ENCODE measurements around the gene GPR132. TPM values are rescaled to one million over a fixed set of nuclear protein-coding genes. Genes with fewer than 3 reads are reported as not detected.
"Not testable (repeated sequence)": the region's sequence is repeated elsewhere in the genome, so short reads cannot be mapped to it uniquely, and the experiment has no call there.

GPR132 gene
- total RNA-seq, 1 donor from 2014 or later = 0.07 TPM

DNA sequence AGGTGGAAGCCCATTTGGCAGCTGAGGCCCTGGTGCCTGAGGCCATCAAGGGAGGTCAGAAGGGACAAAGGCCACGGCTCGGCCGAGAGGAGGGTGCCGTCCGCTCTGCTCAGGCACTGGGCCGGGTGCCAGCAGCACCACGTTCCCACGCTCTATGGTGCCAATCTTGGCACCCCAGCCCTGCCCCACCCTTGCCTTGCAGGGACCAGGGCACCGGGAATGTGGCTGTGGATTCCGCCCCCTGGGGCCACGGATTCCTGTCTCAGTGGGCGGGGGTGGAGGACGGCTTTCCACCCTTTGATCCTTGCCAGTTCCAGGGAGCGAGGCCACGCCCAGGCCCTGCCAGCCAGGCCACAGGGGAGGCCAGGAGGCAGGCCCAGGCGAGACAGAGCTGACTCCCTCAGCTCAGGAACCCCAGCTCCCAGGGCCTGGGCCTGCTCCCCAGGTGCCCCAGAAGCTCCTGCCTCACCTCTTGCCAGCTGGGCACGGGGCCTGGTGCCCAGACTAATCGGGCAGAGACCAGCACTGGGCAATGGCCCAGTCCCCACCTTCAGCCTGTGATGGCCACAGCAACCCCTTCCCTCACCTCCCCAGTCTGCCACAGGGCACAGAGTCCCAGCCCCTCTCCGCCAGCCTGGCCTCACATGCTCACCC is 26.4 kb upstream of the GPR132 start:
- DNase-seq (ENCODE audit: low read depth, low spot score) = no peak

DNA sequence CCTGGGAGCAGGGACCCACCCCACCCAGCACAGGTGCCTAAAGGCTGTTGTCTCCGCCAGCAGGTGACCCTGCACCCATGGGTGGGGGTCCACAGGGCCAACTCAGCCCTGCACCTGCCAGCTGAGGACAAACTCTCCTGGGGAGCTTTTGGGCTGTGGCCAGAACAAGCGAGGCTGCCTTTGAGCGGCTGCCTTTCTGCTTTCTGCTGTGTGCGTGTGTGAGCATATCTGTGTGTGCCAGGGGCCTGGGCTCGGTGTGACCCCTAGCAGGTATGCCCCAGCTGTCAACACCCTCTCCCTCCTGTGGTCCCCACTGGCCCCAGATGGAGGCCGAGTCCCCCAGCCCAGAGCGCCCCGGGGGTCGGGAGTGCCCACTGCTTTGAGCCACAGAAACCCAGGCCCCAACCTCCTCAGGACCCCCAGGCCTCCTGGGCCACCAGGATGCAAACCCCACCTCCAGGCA is 25.9 kb upstream of the GPR132 start:
- DNase-seq (ENCODE audit: low read depth, low spot score) = no peak

DNA sequence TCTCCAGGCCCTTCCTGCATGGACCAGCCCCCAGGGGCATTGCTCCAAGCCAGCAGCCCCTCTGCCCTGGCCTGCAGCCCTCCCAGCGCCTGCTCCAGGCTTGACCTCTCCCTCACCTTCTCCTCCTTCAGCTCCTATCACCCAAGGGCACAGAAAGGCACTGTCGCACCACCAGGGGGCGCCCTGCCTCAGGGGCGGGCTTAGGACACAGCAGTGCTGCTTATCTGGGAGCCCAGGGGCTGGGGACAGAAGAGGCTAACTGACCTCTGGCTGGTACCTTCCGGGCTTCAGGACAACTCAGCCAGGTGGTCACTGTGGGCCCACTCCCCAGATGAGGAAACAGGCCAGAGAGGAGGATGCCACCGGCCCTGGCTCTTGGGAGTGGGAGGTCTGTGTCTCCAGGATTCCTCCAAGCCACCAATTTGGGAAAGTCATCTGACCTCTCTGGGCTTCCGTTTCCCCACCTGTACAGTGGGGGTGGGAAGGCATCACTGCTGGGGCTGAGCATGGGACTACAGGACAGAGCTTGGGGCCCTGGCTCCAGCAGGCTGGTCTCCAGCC is 25.3 kb upstream of the GPR132 start:
- peak; percentile 48 for DNase-seq (ENCODE audit: low read depth, low spot score)

DNA sequence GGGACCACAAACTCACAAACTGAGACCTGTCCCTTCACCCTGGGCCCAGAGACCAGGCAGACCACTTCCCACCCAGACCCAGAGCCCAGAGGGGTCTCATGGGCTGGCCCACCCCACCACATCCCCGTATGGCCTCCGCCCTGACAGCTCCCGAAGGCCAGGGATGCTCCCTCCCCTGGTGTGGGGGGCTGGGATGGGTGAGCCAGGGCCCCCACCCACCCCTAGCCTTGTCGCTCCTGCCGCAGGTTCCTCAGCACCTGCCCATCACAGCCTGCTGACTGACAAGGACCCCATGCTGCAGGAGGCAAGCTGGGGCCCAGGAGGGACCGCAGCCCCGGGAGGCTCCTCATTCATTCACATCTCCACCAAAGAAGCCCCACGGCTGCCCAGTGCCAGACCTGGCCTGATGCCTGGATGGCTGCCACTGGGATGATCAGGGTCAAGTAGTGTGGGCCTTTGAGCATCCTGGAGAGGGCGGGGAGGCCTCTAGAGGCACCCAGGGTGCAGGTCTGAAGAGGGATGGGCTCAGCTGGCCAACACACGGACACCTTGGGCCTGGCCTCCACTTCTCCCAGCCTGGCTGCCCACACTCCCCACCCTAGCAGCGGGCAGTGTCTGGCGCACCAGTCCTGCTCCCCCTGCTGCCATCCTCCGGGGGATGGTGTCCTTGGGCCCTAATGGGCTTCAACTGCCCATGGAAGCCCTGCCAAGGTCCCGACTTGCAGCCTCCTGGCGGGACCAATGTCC is 24.7 kb upstream of the GPR132 start:
- DNase-seq (ENCODE audit: low read depth, low spot score) = no peak

DNA sequence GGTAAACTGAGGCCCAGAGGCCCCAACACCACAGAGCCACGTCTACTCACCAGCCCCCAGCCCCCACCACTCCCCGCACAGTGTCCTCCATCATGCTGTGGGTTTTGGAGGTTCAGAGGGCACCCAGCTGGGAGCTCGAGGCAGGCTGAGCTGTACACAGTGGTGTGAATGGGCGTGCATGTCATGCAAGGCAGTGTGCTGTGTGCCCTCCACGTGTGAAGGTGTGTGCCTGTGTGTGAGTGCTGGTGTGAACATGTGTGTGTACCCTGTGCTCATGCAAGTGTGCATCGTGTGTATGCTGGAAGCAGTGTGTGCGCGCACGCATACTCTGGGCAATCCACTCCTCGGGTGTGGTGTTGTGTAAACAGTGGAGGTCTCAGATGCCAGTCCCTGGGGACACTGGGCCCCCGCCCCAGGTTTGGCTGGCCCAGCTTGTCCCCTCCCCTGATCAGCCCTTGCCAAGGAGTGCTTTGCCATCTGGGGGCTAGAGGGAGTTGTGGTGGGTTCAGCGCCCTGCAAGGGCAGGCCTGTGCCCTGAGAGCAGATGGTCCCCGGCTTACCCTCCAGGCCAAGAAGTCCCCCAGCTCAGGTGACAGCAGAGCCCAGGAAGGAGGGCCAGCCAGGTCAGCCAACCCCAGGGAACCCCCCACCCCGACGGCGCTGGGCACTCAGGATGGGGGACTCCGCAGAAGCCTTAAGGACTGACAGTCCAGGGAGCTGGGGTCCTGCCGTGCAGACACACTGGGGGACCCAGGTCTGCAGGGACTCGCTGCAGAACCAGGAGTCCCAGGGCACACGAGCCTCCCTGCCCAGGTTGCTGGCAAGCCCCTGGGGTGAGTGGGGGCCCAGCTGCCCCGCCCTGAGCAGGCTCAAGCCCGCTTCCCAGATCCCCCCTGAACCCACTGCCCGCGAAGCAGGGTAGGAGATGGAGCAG is 23.8 kb upstream of the GPR132 start:
- DNase-seq (ENCODE audit: low read depth, low spot score) = no peak

DNA sequence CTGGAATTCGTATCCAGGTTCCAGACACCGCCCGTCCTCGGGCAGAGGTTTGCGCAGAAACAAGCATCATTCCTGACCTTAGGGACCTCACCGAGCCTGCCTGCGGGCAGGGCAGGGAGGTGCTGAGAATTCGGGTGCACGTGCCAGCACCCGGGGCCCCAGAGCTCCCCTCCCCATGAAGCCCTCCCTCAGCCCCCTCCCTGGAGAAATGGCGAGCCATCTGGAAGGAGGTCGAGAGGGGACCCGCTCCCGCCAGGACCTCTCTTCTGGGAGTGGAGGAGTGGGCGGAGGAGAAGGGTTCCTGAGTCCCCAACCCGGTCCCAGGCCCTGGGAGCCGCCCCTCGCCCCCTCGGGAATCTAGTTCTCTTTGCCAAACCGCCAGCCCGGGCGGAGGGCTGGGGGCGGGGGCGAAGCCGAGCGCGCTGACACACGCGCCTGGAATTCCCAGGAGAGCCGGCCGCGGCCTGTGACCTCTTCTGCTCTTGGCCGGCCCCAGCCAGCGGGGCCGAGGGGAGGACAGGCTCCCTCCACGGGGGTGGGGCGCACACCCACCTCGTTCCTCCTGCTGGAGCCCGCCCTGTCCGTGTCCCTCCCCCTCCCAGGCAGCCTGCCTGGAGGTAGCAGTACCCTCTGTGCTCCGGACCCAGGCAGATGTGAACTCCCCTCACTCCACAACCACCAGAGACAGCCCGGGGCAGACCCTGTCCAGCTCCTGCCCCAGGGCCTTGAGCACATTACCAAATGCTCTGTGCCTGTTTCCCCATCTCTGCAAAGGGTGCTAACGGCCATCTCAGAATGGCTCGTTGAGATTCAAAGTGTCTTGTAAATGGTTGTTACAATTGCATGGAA is 23.0 kb upstream of the GPR132 start:
- no peak for DNase-seq (ENCODE audit: low read depth, low spot score)

DNA sequence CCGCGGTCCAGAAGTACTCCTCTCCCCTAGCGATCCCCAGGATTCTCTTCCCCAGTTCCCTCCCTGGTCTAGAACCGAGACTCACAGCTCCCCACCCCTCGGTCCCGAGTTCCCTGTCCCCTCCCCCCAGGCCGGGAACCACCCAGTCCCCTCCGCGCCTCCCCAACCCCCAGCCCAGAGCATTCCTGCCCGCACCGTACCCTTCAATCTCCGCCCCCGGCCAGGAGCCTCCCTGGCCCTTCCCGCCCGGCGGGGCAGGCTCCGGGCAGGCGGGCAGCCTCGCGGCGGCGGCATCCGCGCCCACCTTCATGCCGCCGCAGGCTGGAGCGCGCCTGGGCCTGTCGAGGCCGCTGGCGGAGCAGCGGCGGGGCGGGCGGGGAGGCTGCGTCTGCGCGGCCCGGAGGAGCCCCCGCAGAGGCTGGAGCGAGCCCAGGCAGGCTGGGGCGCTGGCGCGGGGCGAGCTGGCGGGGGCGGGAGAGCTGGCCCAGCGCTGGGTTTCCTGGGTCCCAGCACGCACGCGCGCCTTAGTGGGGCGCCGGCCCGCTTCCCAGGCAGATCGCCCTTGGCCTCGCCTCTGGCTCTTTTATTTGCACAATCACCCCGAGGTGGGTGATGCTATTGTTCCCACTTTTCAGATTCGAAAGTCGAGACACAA is 22.2 kb upstream of the GPR132 start:
- no peak for DNase-seq (ENCODE audit: low read depth, low spot score)

DNA sequence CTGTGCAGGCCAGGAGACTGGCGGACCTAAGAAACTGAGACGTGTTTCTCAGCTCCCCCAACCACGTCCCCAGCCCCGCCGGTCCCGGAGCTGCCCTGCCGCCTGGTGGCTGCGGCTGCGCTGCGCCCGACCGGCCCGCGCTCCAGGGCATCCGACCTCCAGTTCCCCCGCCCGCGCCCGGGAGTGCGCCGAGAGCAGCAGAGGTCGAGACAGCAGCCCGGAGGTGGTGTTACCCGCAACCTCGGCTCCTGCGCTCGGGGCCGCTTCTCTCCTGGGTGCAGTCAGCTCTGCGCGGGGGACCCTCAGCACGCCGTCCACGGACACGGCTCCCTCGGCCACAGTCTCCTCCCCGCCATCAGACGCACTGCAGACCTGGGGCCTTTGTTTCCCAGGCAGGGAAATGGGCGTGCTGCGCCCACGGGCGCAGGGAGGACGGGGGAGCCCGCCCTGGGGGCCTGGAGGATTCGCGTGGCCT is 21.6 kb upstream of the GPR132 start:
- no peak for DNase-seq (ENCODE audit: low read depth, low spot score)

DNA sequence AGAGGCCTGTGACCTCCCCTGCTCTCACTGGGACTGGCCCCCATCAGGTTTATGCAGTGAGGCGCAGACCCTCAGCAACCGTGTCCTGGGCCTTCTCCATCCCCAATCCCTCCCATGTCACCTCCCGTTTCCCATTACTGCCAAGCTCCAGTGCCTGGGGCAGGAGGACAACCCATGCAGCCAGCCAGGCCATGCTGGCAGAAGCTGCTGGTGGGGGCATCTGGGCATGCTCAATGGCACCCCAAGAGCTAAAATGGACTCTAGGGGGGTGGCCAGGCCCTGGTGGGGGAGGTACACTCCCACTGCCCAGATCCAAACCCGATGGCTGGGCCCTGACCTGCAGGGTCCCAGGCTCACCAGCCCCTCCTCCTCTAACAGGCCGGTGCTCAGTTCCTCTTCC is 20.5 kb upstream of the GPR132 start:
- DNase-seq (ENCODE audit: low read depth, low spot score) = no peak

DNA sequence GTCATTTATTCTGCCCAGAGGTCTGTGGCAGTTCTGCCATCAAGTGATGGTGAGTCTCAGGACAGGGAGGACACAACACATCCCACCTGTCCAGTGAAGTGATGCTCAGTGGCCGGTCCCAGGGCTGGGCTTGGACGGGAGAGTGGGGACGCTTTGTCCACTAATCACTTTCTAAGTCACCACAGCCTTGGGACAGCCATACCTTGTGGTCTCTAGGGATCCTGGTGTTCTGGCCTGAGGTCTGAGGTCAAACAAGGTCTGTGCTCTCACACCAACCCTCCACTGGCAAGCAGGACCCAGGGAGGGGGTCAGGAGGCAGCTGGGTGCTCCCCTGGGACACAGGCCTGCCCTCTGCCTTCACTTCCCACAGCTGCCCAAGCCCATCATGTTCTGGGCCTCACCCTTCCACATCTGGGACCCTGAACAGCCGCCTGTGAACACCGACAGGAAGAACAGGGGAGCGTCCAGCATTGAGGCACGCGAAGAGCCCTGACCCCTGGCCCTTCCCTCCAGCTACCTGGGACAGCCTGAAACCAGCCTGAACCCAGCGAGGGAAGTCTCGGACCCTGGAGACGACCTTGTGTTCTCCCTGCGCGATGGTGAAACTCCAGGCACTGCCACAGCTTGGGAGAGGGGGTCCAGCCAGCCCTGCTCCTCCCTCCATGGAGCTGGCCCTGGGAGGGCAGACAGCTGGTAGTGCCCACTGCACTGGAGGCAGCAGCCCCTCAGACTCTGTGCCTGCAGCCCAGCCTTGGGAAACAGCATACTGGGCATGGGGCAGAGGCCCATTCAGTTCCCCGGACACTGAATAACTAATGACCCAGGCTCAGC is 19.7 kb upstream of the GPR132 start:
- DNase-seq (ENCODE audit: low read depth, low spot score) = no peak

DNA sequence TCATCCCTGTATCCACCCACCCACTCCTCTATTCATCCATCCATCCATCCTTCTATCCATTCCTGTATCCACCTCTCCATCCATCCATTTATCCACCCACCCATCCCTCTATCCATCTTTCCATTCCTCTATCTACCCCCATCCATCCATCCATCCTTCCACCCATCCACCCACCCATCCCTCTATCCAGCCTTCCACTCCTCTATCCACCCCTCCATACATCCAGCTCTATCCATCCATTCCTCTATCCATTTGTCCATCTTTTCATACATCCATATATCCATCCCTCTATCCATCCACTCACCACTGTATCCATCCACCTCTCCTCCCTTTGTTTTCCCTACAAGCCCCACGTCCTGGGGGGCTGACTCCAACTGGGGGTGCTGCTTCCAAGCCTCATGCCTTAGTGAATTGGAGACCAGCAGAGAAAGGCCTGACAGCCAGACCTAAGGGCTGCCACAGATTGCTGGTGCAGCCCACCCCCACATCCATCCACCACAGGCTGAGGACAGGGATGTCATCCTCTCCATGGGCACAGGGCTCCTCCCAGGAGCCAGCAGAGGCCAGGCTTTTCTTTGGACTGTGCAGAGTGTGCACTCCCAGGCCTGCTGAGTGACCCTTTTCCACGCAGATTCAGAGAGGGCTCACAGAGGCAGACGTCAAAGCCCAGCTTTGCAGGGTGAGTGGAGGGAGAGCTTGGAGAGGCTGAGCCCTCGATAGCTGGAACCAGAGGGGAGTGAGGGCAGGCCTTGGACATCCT is 18.9 kb upstream of the GPR132 start:
- DNase-seq (ENCODE audit: low read depth, low spot score) = no peak

DNA sequence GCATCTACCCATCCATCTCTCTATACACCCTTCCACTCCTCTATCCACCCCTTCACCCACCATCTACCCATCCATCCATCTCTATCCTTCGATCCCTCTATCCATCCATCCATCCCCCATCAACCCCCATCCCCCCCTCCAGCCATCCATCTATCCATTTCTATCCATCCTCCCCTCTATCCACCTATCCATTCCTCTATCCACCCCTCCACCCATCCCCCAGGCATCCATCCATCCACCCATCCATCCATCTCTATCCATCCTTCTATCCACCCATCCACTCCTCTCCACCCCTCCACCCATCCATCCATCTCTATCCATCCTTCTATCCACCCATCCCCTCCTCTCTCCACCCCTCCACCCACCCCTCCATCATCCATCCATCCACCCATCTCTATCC is 17.5 kb upstream of the GPR132 start:
- DNase-seq (ENCODE audit: low read depth, low spot score) = no peak

DNA sequence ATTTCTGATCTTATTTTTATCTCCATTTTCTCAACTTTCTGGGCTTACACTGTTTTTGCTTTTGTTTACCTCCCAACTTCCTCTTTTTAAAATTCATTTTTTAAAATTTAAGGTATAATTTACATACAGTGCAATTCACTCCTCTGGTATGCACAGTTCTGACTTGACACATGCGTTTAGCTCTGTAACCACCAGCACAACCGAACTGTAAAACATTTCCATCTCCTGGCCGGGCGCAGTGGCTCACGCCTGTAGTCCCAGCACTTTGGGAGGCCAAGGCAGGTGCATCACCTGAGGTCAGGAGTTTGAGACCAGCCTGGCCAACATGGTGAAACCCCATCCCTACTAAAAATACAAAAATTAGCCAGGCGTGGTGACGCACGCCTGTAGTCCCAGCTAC is 16.2 kb upstream of the GPR132 start:
- not testable (repeated sequence) for DNase-seq (ENCODE audit: low read depth, low spot score)

DNA sequence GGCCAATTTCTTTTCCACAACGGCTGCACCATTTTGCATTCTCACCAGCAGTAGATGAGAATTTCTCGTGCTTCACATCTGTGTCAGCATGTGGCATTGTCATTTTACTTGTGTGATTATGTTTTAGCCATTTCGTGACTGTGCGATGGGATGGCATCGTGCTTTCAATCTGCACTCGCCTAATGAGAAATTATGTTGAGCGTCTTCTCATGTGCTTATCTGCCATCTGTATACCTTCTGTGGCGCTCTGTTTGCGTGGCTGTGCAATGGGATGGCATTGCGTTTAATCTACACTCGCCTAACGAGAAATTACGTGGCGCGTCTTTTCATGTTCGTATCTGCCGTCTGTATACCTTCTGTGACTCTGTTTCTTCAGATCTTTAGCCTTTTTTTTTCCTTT is 14.9 kb upstream of the GPR132 start:
- no peak for DNase-seq (ENCODE audit: low read depth, low spot score)

DNA sequence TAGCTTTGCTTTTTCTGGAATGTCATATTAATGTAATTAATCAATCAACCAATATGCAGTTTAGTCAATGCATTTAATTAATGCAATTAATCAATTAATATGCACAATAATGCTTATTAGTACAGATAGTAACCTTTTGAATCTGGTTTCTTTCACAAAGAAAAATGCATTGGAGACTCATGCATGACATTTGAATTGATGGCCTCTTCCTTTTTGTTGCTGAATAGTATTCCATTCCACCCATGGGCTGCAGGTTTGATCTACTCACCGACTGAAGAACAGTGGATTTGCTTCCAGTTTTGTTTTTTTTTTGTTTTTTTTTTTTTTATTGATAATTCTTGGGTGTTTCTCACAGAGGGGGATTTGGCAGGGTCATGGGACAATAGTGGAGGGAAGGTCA is 13.1 kb upstream of the GPR132 start:
- DNase-seq (ENCODE audit: low read depth, low spot score) = no peak

DNA sequence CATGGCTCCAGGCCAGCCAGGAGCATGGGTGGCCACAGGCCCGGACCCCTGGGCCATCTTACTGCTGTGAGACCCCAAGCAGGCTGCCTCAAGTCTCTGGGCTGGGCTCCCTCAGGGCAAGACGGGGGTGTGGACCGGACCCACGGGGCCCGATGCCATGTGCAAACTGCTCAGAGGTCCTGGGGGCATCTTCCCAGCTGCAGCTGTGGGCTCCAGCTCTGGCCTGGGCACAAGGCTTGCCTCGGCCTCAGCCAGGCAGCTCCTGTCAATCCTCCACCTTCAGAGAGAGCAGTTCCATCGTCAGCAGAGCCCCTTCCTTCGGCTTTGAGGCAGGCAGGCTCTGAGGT is 12.4 kb upstream of the GPR132 start:
- DNase-seq (ENCODE audit: low read depth, low spot score) = no peak

DNA sequence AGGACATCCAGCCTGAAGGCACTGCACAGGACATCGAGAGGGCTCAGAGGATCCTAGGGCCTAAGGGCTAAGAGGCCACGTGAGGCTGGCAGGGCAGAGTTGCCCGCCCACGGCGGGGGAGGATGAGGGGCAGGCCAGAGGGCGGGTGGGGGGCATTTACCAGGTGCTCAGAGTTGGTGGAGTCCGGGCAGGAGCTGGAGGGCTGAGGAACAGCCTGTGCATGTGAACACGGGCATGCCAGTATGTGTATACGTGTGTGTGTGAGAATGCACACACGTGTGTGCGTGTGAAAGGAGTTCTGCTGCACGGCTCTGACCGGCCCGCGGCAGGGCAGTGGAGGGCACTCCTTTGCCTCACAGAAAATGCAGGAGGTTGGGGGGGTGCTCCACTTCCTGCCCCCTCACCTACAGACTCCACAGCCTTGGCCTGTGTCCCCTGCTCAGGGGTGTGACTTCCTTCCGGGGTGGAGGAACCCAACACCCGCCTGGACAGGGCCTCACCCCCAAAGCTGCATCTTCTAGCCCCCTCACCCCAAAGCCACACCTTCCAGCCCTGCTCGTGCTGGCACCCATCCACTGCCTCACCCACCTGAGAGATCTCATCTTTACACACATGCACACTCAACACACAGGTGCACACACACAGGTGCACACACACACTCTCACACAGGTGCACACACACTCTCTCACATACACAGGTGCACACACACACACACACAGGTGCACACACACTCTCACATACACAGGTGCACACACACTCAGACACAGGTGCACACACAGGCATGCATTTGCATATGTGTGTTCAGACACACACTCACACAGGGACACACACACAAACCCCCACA is 11.8 kb upstream of the GPR132 start:
- no peak for DNase-seq (ENCODE audit: low read depth, low spot score)
